Retinal pigment epithelial cell (primary cell): ENCODE data around the gene TPT1.

ENCODE experiments used
- DNase-seq: peaks from one replicate; pipeline ENCODE4 v3.0.0-alpha.2; 2010; ENCODE audit warnings: low read depth
- H3K4me3 ChIP-seq: 2 replicates; pipeline ENCODE4 v1.5.1; 2011; ENCODE audit warnings: mild to moderate bottlenecking, low read length, control low read depth, moderate library complexity
- CTCF ChIP-seq: conservative IDR thresholded peaks from 2 replicates; pipeline ENCODE4 v1.5.1; 2011; ENCODE audit warnings: low read depth, low read length, control low read depth, inconsistent platforms

Gene TPT1

GRCh38 chr13:45315520-45316167 lies 25.3 kb downstream of the TPT1 start:
- H3K4me3 ChIP-seq = no peak overlapping the region
- no peak for DNase-seq
- no peak for TF ChIP-seq CTCF

- H3K4me3 ChIP-seq = no peak overlapping the region
- DNase-seq = no peak
- no peak for TF ChIP-seq CTCF
These were observed 26.2 kb downstream of the TPT1 start for GRCh38 chr13:45314822-45315221.

- TF ChIP-seq CTCF = no peak
- peak overlapping the region; percentile 51 for H3K4me3 ChIP-seq
- DNase-seq = no peak
These were observed 30.4 kb downstream of the TPT1 start for GRCh38 chr13:45310341-45311131.

GRCh38 chr13:45306966-45307365 lies 34.0 kb downstream of the TPT1 start:
- DNase-seq = no peak
- H3K4me3 ChIP-seq = no peak overlapping the region
- TF ChIP-seq CTCF = no peak

- no peak for DNase-seq
- no peak overlapping the region for H3K4me3 ChIP-seq
- TF ChIP-seq CTCF = no peak
These were observed 35.9 kb downstream of the TPT1 start for GRCh38 chr13:45305079-45305478.

GRCh38 chr13:45303866-45304265 lies 37.1 kb downstream of the TPT1 start:
- no peak for DNase-seq
- no peak for TF ChIP-seq CTCF
- no peak overlapping the region for H3K4me3 ChIP-seq

GRCh38 chr13:45303026-45303425 lies 38.0 kb downstream of the TPT1 start:
- no peak for TF ChIP-seq CTCF
- H3K4me3 ChIP-seq = no peak overlapping the region
- DNase-seq = no peak
